AG10803 (cell line): ENCODE measurements around the gene PLEKHM3.
"Not testable (repeated sequence)": the region's sequence is repeated elsewhere in the genome, so short reads cannot be mapped to it uniquely, and the experiment has no call there.

ENCODE experiments used
- DNase-seq: peaks from one replicate; pipeline ENCODE4 v3.0.0; 2010; ENCODE audit warnings: low read depth
- H3K4me3 ChIP-seq: 2 replicates; pipeline ENCODE4 v1.5.1; 2011; ENCODE audit warnings: mild to moderate bottlenecking, low read length, control low read depth
- TF ChIP-seq, protein P1 (sequence below): conservative IDR thresholded peaks from 2 replicates; pipeline ENCODE4 v1.5.1; 2011; ENCODE audit warnings: mild to moderate bottlenecking, low read length, control low read depth, inconsistent platforms

The PLEKHM3 gene

DNA sequence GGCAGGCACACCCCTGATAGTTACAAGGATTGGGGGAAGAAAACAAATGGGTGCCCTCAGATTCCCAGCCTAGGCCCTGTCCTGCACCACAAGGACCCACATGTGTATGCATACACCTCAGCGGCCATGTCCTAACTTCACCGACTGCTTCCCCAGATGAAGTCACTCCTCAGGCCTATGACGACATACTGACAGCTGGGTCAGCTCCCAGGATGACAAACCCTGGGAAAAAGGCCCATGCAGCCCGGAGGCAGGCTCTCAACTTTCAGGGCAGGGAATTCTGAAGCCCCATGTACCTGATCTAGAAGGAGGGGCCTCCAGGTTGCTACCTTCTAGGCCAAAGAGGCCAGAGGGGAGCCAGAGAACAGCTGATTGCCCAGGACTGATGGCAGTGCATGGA is 11.0 kb upstream of the PLEKHM3 start:
- no peak overlapping the region for H3K4me3 ChIP-seq
- TF ChIP-seq, protein P1, sequence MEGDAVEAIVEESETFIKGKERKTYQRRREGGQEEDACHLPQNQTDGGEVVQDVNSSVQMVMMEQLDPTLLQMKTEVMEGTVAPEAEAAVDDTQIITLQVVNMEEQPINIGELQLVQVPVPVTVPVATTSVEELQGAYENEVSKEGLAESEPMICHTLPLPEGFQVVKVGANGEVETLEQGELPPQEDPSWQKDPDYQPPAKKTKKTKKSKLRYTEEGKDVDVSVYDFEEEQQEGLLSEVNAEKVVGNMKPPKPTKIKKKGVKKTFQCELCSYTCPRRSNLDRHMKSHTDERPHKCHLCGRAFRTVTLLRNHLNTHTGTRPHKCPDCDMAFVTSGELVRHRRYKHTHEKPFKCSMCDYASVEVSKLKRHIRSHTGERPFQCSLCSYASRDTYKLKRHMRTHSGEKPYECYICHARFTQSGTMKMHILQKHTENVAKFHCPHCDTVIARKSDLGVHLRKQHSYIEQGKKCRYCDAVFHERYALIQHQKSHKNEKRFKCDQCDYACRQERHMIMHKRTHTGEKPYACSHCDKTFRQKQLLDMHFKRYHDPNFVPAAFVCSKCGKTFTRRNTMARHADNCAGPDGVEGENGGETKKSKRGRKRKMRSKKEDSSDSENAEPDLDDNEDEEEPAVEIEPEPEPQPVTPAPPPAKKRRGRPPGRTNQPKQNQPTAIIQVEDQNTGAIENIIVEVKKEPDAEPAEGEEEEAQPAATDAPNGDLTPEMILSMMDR: no peak
- no peak for DNase-seq

DNA sequence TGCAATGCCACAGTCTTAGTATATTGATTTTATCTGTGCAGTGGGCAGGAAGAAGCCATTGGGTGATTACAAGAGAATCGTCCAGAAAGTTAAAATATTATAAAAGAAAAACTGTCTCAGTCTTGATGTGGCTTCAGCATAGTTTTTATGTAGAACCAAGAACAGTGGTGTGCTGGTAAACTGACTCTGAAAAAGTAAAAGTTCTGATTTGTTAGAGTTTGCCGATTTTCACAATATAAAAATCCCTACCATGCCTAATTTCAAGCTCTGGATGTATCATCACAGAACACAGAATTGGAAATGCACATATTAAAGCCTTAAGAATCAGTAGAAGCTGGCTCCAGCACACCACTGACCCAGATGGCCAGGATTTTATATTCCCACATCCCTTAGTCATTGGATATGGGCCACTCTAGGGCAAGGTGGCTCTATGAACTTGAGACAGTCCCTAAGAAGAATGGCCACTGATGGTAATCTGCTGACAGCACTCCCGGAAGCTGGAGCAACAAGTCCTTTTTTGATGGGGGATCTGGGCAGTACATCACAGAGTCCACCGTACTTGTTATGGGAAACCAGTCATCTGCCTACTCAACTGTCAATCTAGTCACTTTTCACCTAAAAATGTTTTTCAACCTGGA is 9.3 kb upstream of the PLEKHM3 start:
- TF ChIP-seq, protein P1: no peak
- DNase-seq: no peak
- H3K4me3 ChIP-seq: no peak overlapping the region

DNA sequence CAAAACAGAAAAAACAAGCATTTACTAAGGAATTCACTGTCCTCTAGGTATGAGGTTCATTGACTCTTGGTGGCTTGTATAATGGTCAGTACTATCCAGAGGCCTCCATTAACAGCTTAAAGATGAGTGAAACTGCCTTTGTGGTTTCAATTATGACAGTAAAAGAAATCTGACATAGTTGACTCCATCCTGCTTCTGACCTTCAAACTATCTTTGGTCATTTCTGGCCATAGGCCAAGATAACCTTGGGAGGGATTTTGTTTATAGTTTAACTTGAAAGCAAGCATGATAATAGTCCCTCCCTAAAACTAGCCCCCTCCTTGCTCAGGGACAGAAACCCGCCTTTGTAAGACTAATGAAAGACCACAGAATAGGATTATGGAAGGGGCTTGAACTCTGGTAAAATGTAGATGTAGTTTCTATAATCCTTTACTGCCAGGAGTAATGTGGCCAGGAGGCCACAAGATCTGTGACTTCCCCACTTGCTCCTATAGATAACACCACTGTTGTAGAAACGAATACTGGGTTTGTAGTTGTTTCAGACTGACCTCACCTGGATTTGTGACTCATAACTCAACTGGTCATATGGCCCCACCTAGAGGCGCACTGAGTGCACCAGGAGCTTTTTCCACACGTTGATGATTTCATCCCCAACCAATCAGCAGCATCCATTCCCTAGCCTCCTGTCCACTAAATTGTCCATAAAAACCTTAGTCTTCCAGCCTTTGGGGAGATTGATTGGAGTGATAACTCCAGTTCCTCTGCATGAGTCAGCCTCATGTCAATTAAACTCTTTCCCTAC is 8.6 kb upstream of the PLEKHM3 start:
- TF ChIP-seq, protein P1: no peak
- H3K4me3 ChIP-seq: no peak overlapping the region
- no peak for DNase-seq

DNA sequence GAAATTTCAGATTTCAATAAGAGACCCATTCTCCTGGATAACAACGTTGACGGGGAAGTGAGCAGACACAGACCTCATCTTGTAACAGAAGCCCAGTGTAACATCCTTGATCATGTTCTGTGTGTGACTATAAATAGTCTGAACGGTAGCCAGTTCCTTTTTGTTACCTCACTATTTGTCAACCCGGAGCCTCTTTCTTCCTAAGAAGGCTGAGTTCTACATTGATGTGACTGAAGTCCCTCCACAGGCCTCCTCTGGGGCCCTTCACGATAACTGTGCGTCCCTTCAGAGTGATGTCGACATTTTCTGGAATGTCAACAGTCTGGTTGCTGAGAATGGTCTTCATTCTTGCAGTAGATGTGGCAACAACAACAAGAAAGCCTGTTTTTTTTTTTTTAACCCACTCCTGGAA is 6.3 kb upstream of the PLEKHM3 start:
- TF ChIP-seq, protein P1: no peak
- no peak overlapping the region for H3K4me3 ChIP-seq
- peak; percentile 87 for DNase-seq

DNA sequence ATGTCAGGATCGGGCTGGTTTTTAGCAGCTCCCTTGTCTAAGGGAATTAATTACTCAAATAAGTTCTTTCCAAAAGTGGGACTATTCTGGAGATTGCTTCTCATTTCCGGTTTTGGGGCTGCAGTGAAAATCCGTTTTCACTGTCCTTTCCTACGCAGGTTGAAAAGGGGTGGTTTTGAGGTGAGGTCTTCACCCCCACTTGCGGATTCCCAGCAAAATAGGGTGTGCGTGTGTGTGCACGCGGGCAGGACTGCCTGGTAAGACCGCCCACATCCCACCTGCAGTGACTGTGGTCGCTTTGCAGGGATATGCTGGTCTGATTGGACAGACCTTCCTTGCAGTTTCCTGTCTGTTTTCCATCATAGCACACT is 472 bp upstream of the PLEKHM3 start:
- TF ChIP-seq, protein P1: no peak
- H3K4me3 ChIP-seq: peak overlapping the region; percentile 90
- DNase-seq: peak; percentile 7

DNA sequence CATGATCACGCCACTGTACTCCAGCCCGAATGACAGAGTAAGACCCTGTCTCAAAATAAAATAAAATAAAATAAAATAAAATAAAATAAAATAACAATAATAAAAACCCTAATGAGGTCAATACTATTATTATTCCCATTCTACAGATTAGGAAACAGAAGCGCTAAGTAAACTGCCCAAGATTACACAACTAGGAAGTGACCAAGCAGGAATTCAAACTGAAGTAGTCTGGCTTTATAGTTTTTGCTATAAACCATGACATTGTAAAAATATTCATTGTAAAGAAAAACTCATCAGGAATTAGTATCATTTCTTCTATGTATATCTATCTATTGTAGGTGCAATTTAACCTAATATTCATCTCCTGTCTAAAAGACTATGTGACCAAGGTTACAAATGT is 1.2 kb downstream of the PLEKHM3 start:
- TF ChIP-seq, protein P1: no peak
- 0 out of 2 replicates have a peak overlapping the region, but pooled peaks have one; percentile 18 for H3K4me3 ChIP-seq

DNA sequence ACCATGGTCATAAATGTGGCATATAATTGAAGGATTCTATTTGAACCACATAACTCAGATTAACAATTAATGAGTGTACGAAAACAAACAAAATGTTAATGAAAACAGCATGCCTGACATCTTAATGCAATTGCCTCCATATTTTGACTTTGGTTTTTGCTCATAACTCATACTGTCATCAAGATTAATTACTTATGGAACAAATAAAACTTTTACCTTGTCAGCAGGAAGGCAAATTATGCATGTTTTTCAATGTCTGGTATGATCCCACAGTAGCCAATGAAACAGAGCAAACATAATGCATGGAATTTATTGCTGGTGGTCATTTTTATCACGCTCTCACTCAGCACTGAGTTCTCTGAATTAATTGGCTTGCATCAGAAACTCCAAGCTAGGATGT is 5.1 kb downstream of the PLEKHM3 start:
- TF ChIP-seq, protein P1: no peak
- H3K4me3 ChIP-seq: no peak overlapping the region
- DNase-seq: no peak

More for the DNA sequence above, 1.2 kb downstream of the PLEKHM3 start:
- DNase-seq: no peak

DNA sequence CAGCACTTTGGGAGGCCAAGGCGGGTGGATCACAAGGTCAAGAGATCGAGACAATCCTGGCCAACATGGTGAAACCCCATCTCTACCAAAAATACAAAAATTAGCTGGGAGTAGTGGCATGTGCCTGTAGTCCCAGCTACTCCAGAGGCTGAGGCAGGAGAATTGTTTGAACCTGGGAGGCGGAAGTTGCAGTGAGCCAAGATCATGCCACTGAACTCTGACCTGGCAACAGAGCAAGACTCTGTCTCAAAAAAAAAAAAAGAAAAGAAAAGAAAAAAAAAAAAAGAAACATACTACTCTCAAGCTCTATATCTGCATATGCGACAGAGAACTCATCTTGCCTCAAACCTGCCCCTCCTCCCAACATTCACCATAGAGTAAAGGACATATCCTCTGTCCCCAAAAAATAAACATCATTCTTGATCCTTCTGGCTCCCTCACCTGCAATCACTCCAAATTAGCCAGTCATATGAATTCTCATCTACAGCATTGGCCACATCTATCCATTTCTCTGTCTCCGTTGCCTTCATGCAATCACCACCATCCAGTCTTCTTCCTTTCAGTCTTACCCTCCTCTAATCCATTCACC is 7.1 kb downstream of the PLEKHM3 start:
- not testable (repeated sequence) for H3K4me3 ChIP-seq, DNase-seq
